SIG-M5 treated with dmso at 0.1 percent for 504 hours (cell line): ENCODE results near the gene PFKFB1.

Source experiments
- DNase-seq: peaks from one replicate; lab custom pipeline; 2025; ENCODE audit not compliant: unreplicated experiment; lab: John Stamatoyannopoulos, UW

The PFKFB1 gene

GRCh38 chrX:54994099-54994498 is at the start of gene PFKFB1:
Gene PFKFB1, minus strand, starts transcription at chrX:54994188. Its CDS starts 181 bp downstream, at chrX:54994007.
- no peak for DNase-seq

GRCh38 chrX:55041514-55041913 is 47.5 kb upstream of the PFKFB1 start:
- DNase-seq, result no peak

DNA sequence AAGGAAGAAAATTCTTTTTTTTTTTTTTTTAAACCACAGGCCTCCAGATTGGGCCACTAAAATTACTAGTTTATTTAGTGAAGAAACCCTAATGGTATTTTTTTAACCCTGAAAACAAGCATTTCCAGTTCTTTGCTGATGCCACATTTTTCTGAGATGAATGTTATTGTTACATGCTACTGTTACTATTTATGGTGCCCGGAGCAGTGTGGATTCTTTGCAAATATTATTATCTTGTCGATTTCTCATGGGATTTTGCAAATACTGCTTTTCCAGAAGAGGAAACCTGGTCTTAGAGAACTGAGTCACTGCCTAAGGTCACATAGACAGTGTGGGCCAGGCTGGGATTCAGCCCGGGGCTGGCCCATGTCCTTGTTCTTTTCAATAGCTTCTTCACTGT is 45.5 kb upstream of the PFKFB1 start:
- no peak for DNase-seq

GRCh38 chrX:55033429-55033828 is 39.4 kb upstream of the PFKFB1 start:
- DNase-seq, result no peak

DNA sequence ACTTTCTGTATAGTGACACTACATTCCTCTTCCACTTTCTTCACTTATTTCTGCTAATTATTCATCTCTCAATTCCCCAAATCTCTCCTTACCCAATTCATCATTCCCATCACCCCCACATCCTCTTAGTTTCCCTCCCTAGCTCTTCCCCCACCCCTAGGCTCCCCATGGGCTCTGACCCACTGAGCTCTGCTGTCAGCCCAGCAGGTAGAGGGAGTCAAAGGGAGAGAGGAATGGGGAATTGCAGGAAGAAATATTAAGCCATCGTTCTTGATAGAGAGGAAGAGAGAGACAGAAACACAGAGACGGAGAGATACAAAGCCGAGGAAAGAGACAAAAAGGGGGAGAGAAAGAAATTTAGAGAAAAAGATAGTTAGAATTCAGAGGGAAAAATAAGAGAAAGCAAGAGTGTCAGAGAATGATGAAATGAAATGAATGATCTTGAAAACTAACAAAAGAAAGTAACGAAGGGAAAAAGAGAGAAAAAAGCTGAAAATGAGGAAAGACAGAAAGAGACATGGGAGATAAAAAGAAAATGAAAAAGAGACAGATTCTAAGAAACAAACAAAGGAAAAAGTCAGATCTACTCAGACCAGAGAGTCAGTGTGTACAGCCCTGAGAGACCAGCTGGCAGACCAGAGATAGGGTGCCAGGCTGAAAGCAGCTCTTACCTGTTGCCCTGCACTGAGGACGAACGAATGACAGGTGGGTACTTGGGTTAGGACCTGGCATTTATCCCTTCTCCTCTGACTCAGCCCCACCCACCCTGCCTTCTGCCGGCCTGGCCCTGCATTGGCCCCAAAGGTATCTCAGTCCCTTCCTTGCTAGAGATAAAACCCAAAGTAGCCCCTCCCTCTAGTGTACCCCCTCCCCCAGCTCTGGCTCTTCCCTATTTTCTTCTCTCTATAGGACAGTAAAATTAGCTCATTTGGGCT is 36.5 kb upstream of the PFKFB1 start, which contains the start of gene ALAS2:
ALAS2 (minus strand) TSS at position 707 of the 935 bp plus-strand sequence. CDS start 4,977 bp downstream, outside the sequence.
- no peak for DNase-seq

DNA sequence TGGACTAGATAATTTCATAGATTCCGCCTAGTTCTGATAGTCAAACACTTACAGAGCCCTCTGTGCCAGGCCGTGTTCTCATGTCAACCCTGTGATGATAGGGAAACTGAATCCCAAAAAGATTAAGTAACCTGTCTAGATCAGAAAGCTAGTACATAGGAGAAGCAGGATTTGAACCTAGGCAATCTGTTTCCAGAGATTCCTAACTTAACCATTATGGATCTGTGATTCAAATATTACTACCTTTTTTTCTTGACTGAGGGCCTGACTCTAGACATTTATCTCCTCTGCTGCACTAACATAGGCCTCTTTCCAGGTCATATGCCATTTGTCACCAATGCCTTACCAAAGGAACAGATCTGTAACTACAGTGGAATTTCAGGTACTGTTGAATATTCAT is 35.3 kb upstream of the PFKFB1 start:
- no peak for DNase-seq

DNA sequence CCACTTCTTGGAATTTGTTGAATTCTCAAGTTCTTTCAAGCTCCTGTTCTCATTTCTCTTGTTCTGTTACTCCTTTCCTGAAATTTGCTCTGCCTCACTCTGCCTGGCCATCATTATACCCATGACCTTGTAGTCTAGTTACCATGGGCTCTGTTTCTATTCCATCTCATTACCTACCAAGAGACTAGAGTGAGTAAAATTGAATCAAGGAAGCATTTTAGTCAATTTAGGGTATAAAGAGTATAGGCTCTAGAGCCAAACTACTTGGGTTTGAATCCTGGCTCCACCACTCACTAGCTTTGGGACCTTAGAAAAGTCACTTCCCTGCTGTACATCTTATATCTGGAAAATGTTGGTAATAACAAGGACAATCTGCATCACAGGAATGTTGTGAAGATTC is 34.6 kb upstream of the PFKFB1 start:
- no peak for DNase-seq

- no peak for DNase-seq
Measured at GRCh38 chrX:55028040-55028439, 34.1 kb upstream of the PFKFB1 start.

DNA sequence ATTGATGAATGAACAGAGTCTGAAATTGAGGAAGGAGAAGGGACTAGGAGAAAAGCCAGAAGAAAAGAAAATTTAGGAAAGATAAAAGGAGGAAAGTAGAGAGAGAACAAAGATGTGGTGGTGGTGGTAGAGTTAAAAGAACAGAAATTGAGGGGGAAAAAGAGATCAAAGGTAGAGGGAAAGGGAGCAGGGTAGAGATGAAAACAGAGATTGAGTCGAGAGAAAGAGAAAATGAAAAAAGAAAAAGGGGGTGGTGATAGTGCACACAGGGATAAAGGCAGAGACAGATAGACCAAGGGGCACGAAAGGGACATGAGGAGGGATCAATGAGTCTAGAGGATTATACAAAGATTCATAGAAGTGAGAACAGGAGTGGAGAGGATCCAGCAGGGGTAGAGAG is 32.9 kb upstream of the PFKFB1 start:
- no peak for DNase-seq

DNA sequence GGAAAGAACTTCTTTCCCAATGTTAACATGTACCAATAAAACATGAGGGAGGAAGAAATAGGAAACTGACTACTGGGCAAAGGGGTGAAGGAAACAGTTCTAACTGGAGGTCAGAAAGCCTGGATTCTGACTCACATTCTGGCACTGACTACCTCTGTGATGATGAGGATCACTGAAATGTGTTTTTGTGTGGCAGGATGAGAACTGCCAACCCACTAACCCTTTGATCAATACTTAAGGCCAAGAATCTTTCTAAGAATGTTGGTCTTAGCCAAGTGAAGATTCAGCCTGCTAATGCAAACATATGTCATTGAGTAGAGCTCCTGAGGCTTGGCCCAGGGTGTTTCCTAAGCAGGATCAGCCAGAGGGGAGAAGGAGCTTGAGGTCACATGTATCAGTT is 32.2 kb upstream of the PFKFB1 start:
- no peak for DNase-seq

DNA sequence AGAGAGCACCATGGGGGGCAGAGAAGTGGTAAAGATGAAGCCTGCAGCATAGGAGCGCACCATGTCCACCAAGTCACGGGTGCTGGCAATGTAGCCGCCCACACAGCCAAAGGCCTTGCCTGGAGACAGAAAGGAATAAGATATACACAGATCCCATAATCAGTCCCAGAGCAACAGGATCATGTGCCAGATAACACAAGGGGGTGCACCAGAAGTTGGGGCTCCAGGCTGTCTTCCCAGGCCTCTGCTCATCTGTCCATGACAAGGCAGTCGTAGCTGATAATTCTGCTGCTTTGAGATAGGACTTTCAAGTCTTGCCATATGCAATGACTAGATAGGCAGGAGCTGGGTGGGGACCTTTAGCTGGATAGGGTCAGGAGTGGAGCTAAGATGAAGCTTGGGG is 20.9 kb upstream of the PFKFB1 start:
- DNase-seq, result no peak

- DNase-seq, result peak; percentile 1
Measured at GRCh38 chrX:55011294-55011693, 17.3 kb upstream of the PFKFB1 start.

- peak; percentile 67 for DNase-seq
Measured at GRCh38 chrX:55008571-55009358, 14.8 kb upstream of the PFKFB1 start.

GRCh38 chrX:55007656-55008055 is 13.7 kb upstream of the PFKFB1 start:
- no peak for DNase-seq

DNA sequence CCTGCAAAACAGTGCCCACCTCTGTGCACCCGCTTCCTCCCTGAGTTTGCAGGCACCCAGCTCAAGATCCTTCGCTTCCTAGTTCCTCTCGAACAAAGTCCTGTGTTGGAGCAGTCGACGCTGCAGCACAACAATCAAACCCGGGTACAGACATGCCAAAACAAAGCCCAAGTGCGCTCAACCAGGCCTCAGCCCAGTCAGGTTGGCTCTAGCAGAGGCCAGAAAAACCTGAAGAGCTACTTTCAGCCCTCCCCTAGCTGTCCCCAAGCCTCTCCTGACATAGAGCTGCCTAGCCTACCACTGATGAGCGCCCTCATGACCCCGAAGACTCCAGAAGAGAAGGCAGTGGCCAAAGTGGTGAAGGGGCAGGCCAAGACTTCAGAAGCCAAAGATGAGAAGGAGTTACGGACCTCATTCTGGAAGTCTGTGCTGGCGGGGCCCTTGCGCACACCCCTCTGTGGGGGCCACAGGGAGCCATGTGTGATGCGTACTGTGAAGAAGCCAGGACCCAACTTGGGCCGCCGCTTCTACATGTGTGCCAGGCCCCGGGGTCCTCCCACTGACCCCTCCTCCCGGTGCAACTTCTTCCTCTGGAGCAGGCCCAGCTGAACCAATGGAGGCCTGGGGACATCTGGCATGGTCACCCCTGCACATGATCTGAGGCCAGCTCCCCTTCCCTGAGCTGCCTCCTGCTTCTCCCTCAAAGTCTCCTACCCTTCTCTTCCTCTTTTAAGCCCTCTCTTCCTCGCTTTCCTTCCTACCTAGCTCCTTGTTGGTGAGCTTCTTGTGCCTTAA is 13.0 kb upstream of the PFKFB1 start:
- no peak for DNase-seq

- DNase-seq, result no peak
Measured at GRCh38 chrX:55005256-55005655, 11.3 kb upstream of the PFKFB1 start.

DNA sequence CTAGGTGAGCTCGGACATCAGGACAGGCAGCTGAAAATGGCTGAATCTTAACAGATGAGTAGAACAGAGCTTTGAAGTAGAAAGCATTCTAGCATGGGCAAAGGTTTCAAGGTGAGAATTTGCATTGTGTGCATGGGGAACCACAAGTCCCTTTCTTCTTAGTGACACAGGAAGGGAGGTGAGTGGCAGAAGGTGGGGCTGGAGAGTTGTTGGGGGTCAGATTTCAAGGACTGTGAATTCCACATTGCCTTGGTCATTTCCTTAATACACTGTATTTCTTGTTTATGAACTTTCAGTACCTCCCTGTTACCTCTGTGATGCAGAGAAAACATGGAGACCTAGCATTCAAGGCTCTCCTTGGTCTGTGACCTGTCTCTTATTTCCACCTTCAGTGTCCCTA is 10.2 kb upstream of the PFKFB1 start:
- DNase-seq, result no peak

GRCh38 chrX:54999717-55000598 is 6.0 kb upstream of the PFKFB1 start, which contains the start of gene APEX2:
Gene APEX2, plus strand, starts transcription at chrX:55000363. Its CDS starts 60 bp downstream, at chrX:55000423.
- DNase-seq, result peak; percentile 89

DNA sequence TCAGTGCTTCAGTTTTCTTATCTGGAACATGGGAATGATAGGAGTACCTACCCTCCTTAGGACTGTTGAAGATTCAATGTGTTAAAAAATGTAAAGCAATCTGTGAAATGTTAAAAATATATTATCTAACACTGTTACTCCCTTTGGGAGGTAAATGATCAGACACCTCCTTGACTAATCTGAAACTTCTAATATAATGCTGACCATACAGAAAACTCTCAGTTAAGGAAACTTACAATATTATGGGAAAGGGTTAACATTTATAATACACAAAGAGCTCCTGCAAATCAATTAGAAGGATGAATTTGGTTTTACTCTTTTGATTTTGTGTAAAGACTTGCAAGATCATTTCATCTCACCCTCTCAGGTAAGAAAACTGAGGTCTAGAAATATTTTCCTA is 1.6 kb upstream of the PFKFB1 start:
- no peak for DNase-seq
